WTC11 (cell line): ENCODE data around the gene TRAF7. TPM values are rescaled to one million over a fixed set of nuclear protein-coding genes. Genes with fewer than 3 reads are reported as not detected.

Experiments used
- ATAC-seq: fragments of 200-7000 bp; cut with Tn5 transposase; 2 replicates; pipeline ENCODE4 v1.10.0; 2021; ENCODE audit warnings: mild to moderate bottlenecking, moderate library complexity
- CTCF ChIA-PET: fragments of 300-600 bp; sonication (Branson Sonifier 250); formaldehyde crosslinking; loops from one replicate; lab custom pipeline; 2021; ENCODE audit warnings: antibody characterized with exemption; lab: Charles Lee
- POLR2A ChIA-PET: fragments of 350-600 bp; sonication (Branson Sonifier 250); formaldehyde crosslinking; loops from one replicate; lab custom pipeline; 2021; ENCODE audit warnings: antibody characterized with exemption; lab: Charles Lee
- DNase-seq: peaks from one replicate; pipeline ENCODE4 v3.0.0; 2021; ENCODE audit warnings: low spot score
- H3K27ac Mint-ChIP-seq: 2 replicates; pipeline ENCODE4 v1.8.0; 2021; ENCODE audit warnings: mixed read lengths
- H3K27me3 Mint-ChIP-seq: 2 replicates; pipeline ENCODE4 v1.8.0; 2021; ENCODE audit warnings: low read depth, mild to moderate bottlenecking, moderate library complexity, mixed read lengths
- H3K36me3 Mint-ChIP-seq: 2 replicates; pipeline ENCODE4 v1.8.0; 2021; ENCODE audit warnings: mixed read lengths
- H3K4me1 Mint-ChIP-seq: 2 replicates; pipeline ENCODE4 v1.8.0; 2022; ENCODE audit warnings: mixed read lengths
- H3K4me3 Mint-ChIP-seq: 2 replicates; pipeline ENCODE4 v1.8.0; 2021; ENCODE audit warnings: mild to moderate bottlenecking, moderate library complexity, mixed read lengths
- H3K9me3 Mint-ChIP-seq: 2 replicates; pipeline ENCODE4 v1.8.0; 2021; ENCODE audit warnings: mixed read lengths
- CTCF ChIP-seq: fragments of 200-600 bp; IDR thresholded peaks from 2 replicates; pipeline ENCODE4 v1.8.0; 2022; ENCODE audit warnings: antibody characterized with exemption
- ESRRA ChIP-seq: sonication (generic); formaldehyde crosslinking; IDR thresholded peaks from 2 replicates; pipeline ENCODE4 v1.8.1; 2022; ENCODE audit warnings: mild to moderate bottlenecking, missing genetic modification reagents, borderline replicate concordance
- JUN ChIP-seq: sonication (generic); formaldehyde crosslinking; IDR thresholded peaks from 2 replicates; pipeline ENCODE4 v1.8.0; 2023; ENCODE audit warnings: mild to moderate bottlenecking, missing genetic modification reagents
- KAT7 ChIP-seq: sonication (generic); formaldehyde crosslinking; IDR thresholded peaks from 2 replicates; pipeline ENCODE4 v1.8.1; 2023; ENCODE audit warnings: missing genetic modification reagents, mild to moderate bottlenecking, borderline replicate concordance
- NFATC4 ChIP-seq: fragments of 250-450 bp; sonication (Bioruptor Pico); IDR thresholded peaks from 2 replicates; pipeline ENCODE4 v1.9.0; 2021; ENCODE audit warnings: mild to moderate bottlenecking
- NFE2L1 ChIP-seq: sonication (generic); formaldehyde crosslinking; IDR thresholded peaks from 2 replicates; pipeline ENCODE4 v1.8.1; 2023; ENCODE audit warnings: missing genetic modification reagents
- NFYB ChIP-seq: sonication (generic); formaldehyde crosslinking; conservative IDR thresholded peaks from 2 replicates; pipeline ENCODE4 v1.8.0; 2022; ENCODE audit warnings: low read depth, missing genetic modification reagents
- OVOL2 ChIP-seq: fragments of 250-450 bp; sonication (Bioruptor Pico); IDR thresholded peaks from 2 replicates; pipeline ENCODE4 v1.9.0; 2021; ENCODE audit warnings: mild to moderate bottlenecking, borderline replicate concordance
- PRRX2 ChIP-seq: fragments of 250-450 bp; sonication (Bioruptor Pico); IDR thresholded peaks from 2 replicates; pipeline ENCODE4 v1.8.0; 2021; ENCODE audit warnings: mild to moderate bottlenecking
- RORB ChIP-seq: fragments of 250-450 bp; sonication (Bioruptor Pico); IDR thresholded peaks from 2 replicates; pipeline ENCODE4 v1.9.0; 2021; ENCODE audit warnings: mild to moderate bottlenecking
- SMAD4 ChIP-seq: sonication (generic); formaldehyde crosslinking; IDR thresholded peaks from 2 replicates; pipeline ENCODE4 v1.8.0; 2022; ENCODE audit warnings: mild to moderate bottlenecking, missing genetic modification reagents
- SP1 ChIP-seq: sonication (generic); formaldehyde crosslinking; conservative IDR thresholded peaks from 2 replicates; pipeline ENCODE4 v1.8.1; 2022; ENCODE audit warnings: missing genetic modification reagents
- TEAD4 ChIP-seq: sonication (generic); formaldehyde crosslinking; IDR thresholded peaks from 2 replicates; pipeline ENCODE4 v1.8.0; 2022; ENCODE audit warnings: mild to moderate bottlenecking, missing genetic modification reagents
- ZNF121 ChIP-seq: sonication (generic); formaldehyde crosslinking; IDR thresholded peaks from 2 replicates; pipeline ENCODE4 v1.8.0; 2023; ENCODE audit warnings: missing genetic modification reagents
- ZNF416 ChIP-seq: fragments of 250-450 bp; sonication (Bioruptor Pico); IDR thresholded peaks from 2 replicates; pipeline ENCODE4 v1.9.0; 2021; ENCODE audit warnings: mild to moderate bottlenecking, inconsistent platforms
- ZNF671 ChIP-seq: fragments of 250-450 bp; sonication (Bioruptor Pico); IDR thresholded peaks from 2 replicates; pipeline ENCODE4 v1.8.0; 2021; ENCODE audit warnings: mild to moderate bottlenecking
- total RNA-seq: library from RNA; stranded (reverse); gene quantifications from 3 replicates; pipeline ENCODE4 v1.2.3, GENCODE V29; 2021
- TF ChIP-seq, protein P1 (sequence below): sonication (generic); formaldehyde crosslinking; IDR thresholded peaks from 2 replicates; pipeline ENCODE4 v1.8.1; 2023; ENCODE audit warnings: mild to moderate bottlenecking, moderate library complexity, missing genetic modification reagents
- TF ChIP-seq, protein P2 (sequence below): fragments of 250-450 bp; sonication (Bioruptor Pico); IDR thresholded peaks from 2 replicates; pipeline ENCODE4 v1.9.0; 2021; ENCODE audit warnings: mild to moderate bottlenecking
- TF ChIP-seq, protein P3 (sequence below): sonication (generic); formaldehyde crosslinking; IDR thresholded peaks from 2 replicates; pipeline ENCODE4 v1.8.1; 2023; ENCODE audit warnings: mild to moderate bottlenecking, missing genetic modification reagents, moderate library complexity
- TF ChIP-seq, protein P4 (sequence below): sonication (generic); formaldehyde crosslinking; IDR thresholded peaks from 2 replicates; pipeline ENCODE4 v1.8.1; 2023; ENCODE audit warnings: mild to moderate bottlenecking, missing genetic modification reagents

The TRAF7 gene
- total RNA-seq, 1 experiment from 2014 or later: 148 TPM

DNA sequence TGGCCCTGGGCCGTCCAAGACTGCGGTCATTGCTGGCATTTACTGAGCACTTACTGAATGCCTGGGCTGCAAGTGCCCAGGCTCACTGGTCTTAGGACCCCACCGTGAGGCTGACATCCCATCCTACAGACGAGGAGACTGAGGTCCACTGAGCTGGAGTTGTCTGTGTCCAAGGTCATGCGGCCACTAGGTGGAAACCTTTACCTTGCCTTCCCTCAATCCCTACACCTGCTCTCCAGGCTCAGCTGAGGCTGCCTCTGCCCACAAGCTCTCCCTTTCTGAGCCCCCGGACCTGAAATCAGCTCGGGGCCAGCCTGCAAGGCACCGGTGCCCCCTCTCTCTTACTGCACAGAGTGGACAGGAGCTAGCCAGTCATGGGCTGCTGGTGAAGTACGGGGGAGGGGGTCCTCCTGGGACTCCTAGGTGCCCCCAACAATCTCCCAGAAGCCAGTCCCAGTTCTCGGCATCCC is 39.3 kb downstream of the TRAF7 start (continued):
- 0 out of 2 replicates have a peak, but pooled peaks have one; percentile 33 for TF ChIP-seq CTCF
- peak; percentile 47; the same call in 1 of the 2 replicates for TF ChIP-seq ZNF121 (CRISPR knock-in tag)
- TF ChIP-seq SP1: 0 out of 2 replicates have a peak, but pooled peaks have one; percentile 24
- no peak for TF ChIP-seq JUN (CRISPR knock-in tag)
- TF ChIP-seq, protein P1, sequence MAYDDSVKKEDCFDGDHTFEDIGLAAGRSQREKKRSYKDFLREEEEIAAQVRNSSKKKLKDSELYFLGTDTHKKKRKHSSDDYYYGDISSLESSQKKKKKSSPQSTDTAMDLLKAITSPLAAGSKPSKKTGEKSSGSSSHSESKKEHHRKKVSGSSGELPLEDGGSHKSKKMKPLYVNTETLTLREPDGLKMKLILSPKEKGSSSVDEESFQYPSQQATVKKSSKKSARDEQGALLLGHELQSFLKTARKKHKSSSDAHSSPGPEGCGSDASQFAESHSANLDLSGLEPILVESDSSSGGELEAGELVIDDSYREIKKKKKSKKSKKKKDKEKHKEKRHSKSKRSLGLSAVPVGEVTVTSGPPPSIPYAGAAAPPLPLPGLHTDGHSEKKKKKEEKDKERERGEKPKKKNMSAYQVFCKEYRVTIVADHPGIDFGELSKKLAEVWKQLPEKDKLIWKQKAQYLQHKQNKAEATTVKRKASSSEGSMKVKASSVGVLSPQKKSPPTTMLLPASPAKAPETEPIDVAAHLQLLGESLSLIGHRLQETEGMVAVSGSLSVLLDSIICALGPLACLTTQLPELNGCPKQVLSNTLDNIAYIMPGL: 0 out of 2 replicates have a peak, but pooled peaks have one; percentile 48
- TF ChIP-seq, all 79 proteins: peak for 7

- Mint-ChIP-seq H3K27ac (no peak overlapping the region), H3K27me3 (peaks cover 34% of the 10 kb centered on the region), H3K36me3 (no peaks in the 10 kb centered on the region), H3K4me1 (peaks cover 4% of the 10 kb centered on the region; the same call in 1 of the 2 replicates), H3K4me3 (peak overlapping the region; percentile 66), H3K9me3 (no peaks in the 10 kb centered on the region)
- ATAC-seq (peak; percentile 21), DNase-seq (no peak)
- TF ChIP-seq KAT7 (CRISPR knock-in tag) (no peak), RORB (CRISPR knock-in tag) (no peak), ZNF416 (CRISPR knock-in tag) (0 out of 2 replicates have a peak, but pooled peaks have one; percentile 20)
- ChIA-PET POLR2A (interaction anchor here (0.6 to 1.9 kb wide), 4 partner anchors 15 to 56 kb away, joined by 3 to 12 read pairs (median 4); partner anchors contain the start of genes BRICD5, ECI1 and PGP), CTCF (interaction anchor here (0.5 to 3.5 kb wide), 51 partner anchors 8 to 356 kb away, joined by 3 to 62 read pairs (median 4); partner anchors contain the start of genes AMDHD2, BRICD5, CCNF and CEMP1)
Observed at GRCh38 chr16:2195322-2196161, 40.0 kb downstream of the TRAF7 start.

DNA sequence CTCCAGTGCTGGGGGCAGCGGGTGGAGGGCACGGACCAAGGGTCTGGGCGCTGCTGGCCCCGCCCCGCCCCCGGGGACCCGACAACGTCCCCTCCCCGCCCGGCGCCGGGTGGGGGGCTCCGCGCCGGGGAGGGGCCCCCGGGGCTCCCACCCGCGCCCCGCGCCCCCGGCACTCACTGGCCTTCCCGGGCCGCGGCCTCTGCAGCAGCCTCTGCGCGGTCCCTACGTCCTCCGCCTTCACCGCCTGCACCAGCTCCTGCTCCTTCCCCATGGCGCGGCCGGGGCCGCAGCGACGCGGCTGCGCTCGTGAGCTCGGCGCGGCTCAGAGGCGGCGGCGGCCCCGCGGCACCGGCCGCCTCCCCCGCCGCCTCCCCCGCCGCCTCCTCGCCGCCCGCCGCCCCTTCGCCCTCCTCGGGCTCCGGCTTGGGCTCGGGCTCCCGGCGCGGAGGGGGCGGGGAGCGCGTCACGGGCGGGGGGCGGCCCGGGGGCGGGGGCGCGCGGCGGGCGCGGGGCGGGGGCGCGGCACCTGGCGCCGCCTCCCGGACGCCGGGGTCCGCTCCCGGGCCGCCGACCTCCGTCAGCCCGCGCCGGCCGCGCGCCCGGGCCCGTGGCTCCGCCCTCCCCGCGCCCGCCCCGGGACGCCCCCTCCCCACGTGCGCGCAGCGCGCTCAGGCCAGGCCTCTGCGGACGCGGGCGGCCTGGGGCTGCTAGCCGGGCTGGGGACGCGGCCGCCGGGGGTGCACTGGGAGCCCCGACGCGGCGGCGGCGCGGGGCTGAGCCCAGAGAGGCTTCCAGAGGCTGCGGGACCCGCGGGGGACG is 40.8 kb downstream of the TRAF7 start, which contains the start of gene CASKIN1:
Gene CASKIN1 (minus strand): TSS at position 444 of the 819 bp plus-strand sequence. CDS start 173 bp downstream, at position 271.
- Mint-ChIP-seq H3K4me3 (peak within 1 kb of the TSS; percentile 66), H3K27ac (no peak within 1 kb of the TSS), H3K36me3 (no peaks in the 10 kb centered on the region), H3K9me3 (no peaks in the 10 kb centered on the region), H3K27me3 (peaks cover 39% of the 10 kb centered on the region), H3K4me1 (peaks cover 4% of the 10 kb centered on the region; the same call in 1 of the 2 replicates)
- no peak for DNase-seq
- ChIA-PET POLR2A (interaction anchor here (0.6 to 1.9 kb wide), 2 partner anchors 15 to 41 kb away, joined by 3 to 5 read pairs; partner anchors contain the start of gene BRICD5), CTCF (interaction anchor here (0.6 to 3.5 kb wide), 12 partner anchors 7 to 355 kb away, joined by 3 to 62 read pairs (median 12); partner anchors contain the start of genes DNASE1L2, E4F1, ECI1 and MLST8)
- TF ChIP-seq NFE2L1 (CRISPR knock-in tag) (no peak), SP1 (0 out of 2 replicates have a peak, but pooled peaks have one; percentile 26), SMAD4 (CRISPR knock-in tag) (no peak), NFYB (CRISPR knock-in tag) (no peak), OVOL2 (no peak), ZNF671 (CRISPR knock-in tag) (no peak), ESRRA (CRISPR knock-in tag) (no peak), NFATC4 (CRISPR knock-in tag) (no peak), TEAD4 (CRISPR knock-in tag) (no peak), JUN (CRISPR knock-in tag) (no peak), PRRX2 (no peak)
- TF ChIP-seq, protein P2, sequence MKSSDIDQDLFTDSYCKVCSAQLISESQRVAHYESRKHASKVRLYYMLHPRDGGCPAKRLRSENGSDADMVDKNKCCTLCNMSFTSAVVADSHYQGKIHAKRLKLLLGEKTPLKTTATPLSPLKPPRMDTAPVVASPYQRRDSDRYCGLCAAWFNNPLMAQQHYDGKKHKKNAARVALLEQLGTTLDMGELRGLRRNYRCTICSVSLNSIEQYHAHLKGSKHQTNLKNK (CRISPR knock-in tag): no peak
- TF ChIP-seq, protein P3, sequence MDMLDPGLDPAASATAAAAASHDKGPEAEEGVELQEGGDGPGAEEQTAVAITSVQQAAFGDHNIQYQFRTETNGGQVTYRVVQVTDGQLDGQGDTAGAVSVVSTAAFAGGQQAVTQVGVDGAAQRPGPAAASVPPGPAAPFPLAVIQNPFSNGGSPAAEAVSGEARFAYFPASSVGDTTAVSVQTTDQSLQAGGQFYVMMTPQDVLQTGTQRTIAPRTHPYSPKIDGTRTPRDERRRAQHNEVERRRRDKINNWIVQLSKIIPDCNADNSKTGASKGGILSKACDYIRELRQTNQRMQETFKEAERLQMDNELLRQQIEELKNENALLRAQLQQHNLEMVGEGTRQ (CRISPR knock-in tag): peak; percentile 43
- TF ChIP-seq, protein P4, sequence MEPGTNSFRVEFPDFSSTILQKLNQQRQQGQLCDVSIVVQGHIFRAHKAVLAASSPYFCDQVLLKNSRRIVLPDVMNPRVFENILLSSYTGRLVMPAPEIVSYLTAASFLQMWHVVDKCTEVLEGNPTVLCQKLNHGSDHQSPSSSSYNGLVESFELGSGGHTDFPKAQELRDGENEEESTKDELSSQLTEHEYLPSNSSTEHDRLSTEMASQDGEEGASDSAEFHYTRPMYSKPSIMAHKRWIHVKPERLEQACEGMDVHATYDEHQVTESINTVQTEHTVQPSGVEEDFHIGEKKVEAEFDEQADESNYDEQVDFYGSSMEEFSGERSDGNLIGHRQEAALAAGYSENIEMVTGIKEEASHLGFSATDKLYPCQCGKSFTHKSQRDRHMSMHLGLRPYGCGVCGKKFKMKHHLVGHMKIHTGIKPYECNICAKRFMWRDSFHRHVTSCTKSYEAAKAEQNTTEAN (CRISPR knock-in tag): no peak
- peak; percentile 34 for ATAC-seq
